Left ventricle myocardium inferior (tissue), 1 donor: ENCODE results near the gene OGFR. TPM values are rescaled to one million over a fixed set of nuclear protein-coding genes. Genes with fewer than 3 reads are reported as not detected.

Source experiments
- DNase-seq: peaks from one replicate; pipeline ENCODE4 v3.0.0-alpha.2; 2020
- H3K27ac ChIP-seq: fragments of 200-600 bp; replicated peaks from 2 replicates; pipeline ENCODE4 v1.8.0; 2021
- H3K27me3 ChIP-seq: fragments of 200-600 bp; 2 replicates; pipeline ENCODE4 v1.8.0; 2021; ENCODE audit warnings: low read depth
- H3K36me3 ChIP-seq: fragments of 200-600 bp; 2 replicates; pipeline ENCODE4 v1.8.0; 2021
- H3K4me1 ChIP-seq: fragments of 200-600 bp; 2 replicates; pipeline ENCODE4 v1.8.0; 2021
- H3K4me3 ChIP-seq: fragments of 200-600 bp; 2 replicates; pipeline ENCODE4 v1.8.0; 2021; ENCODE audit warnings: mild to moderate bottlenecking, moderate library complexity
- H3K9me3 ChIP-seq: fragments of 200-600 bp; replicated peaks from 2 replicates; pipeline ENCODE4 v1.8.0; 2021
- intact Hi-C: fragments of 100-400 bp; cut with micrococcal nuclease; formaldehyde crosslinking; loops from one replicate; pipeline ENCODE4 v1.11.0; 2022
- total RNA-seq: library from RNA; stranded (reverse); fragmentation: NEBNext Ultra II Directional; extraction: Animal tissue kit (Norgen Biotek cat#: 25700); gene quantifications from one replicate; pipeline ENCODE4 v1.2.1, GENCODE V29; 2021
- TF ChIP-seq, protein P1 (sequence below): fragments of 200-600 bp; IDR thresholded peaks from 2 replicates; pipeline ENCODE4 v1.8.0; 2021; ENCODE audit warnings: antibody characterized with exemption, mild to moderate bottlenecking, borderline replicate concordance
- donor health status: DM: no; HTN: yes; CAD: no; lungs with severe emphysema.

The OGFR gene
- total RNA-seq, 1 donor from 2014 or later, result 19.2 TPM

DNA sequence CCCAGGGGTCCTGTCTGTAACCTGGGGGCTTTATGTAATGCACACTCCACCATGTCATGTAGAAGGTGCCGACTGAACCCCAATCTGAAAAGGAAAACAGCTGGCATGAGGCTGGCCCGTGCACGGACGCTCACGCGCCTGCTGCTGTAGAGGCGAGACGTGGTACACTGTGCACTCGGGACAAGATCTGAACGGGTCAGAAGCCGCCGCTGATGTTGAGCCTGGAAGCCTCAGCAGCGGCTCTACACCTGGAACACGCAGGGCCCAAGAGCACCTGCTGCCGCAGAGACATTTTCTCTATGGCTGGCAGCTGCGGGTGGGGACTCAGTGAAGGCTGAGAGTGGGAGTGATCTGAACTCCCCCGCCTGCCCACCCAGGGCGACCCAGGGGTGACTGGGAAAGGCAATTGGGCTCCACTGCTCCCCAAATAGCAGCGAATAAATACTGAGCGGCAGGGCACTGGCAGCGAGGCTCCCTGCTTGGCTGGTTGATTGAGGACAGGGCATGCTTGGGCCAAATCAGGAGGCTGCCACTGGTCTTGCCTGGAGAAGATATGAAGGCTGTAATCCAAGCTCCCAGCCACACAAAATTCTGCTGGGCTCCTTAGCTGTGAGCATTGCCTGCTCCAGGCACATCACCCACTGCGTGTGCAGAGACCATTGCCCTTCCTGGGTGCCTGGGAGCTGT lies 2.5 kb upstream of the OGFR start:
- Histone ChIP-seq H3K4me3 (no peak overlapping the region), H3K36me3 (peaks cover 35% of the 10 kb centered on the region), H3K27ac (peak overlapping the region; percentile 79), H3K9me3 (no peaks in the 10 kb centered on the region), H3K27me3 (no peaks in the 10 kb centered on the region), H3K4me1 (peaks cover 72% of the 10 kb centered on the region)
- intact Hi-C loops, result no loop called here
- TF ChIP-seq, protein P1, sequence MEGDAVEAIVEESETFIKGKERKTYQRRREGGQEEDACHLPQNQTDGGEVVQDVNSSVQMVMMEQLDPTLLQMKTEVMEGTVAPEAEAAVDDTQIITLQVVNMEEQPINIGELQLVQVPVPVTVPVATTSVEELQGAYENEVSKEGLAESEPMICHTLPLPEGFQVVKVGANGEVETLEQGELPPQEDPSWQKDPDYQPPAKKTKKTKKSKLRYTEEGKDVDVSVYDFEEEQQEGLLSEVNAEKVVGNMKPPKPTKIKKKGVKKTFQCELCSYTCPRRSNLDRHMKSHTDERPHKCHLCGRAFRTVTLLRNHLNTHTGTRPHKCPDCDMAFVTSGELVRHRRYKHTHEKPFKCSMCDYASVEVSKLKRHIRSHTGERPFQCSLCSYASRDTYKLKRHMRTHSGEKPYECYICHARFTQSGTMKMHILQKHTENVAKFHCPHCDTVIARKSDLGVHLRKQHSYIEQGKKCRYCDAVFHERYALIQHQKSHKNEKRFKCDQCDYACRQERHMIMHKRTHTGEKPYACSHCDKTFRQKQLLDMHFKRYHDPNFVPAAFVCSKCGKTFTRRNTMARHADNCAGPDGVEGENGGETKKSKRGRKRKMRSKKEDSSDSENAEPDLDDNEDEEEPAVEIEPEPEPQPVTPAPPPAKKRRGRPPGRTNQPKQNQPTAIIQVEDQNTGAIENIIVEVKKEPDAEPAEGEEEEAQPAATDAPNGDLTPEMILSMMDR, result no peak
- DNase-seq, result no peak

DNA sequence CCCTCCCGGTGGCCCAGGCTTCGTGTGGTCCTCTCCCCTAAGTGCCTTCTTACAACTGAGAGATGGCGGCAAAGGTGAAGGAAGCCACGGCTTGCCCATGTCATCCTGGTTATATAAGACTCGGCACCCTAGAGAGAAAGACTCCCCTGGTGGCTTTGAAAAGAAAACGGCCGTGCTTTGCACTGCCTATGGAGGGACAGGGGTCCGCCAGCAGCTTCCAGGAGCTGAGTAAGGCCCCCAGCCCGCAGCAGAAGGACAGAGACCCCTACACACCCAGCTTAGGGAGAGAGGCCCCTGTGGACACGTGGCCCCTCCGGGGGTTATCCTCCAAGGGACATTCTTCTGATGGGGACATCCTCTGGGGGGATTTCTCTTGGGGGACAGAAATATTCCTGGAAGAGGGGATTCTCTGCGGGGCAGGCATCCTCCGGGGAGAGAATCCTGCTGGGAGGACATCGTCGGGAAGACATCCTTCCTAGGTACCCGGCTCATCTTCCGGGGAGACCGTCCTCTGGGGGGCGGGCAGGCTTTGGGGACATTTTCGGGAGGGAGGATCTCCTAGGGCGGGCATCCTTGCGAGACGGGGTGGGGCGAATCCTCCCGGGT lies 511 bp upstream of the OGFR start:
- H3K27ac ChIP-seq, result peak overlapping the region; percentile 91
- no peaks in the 10 kb centered on the region for H3K27me3 ChIP-seq
- peaks cover 76% of the 10 kb centered on the region for H3K4me1 ChIP-seq
- H3K4me3 ChIP-seq, result peak overlapping the region; percentile 99
- TF ChIP-seq, protein P1, result no peak
- intact Hi-C loops, result no loop called here
- peaks cover 34% of the 10 kb centered on the region for H3K36me3 ChIP-seq
- no peak for DNase-seq
- no peaks in the 10 kb centered on the region for H3K9me3 ChIP-seq

DNA sequence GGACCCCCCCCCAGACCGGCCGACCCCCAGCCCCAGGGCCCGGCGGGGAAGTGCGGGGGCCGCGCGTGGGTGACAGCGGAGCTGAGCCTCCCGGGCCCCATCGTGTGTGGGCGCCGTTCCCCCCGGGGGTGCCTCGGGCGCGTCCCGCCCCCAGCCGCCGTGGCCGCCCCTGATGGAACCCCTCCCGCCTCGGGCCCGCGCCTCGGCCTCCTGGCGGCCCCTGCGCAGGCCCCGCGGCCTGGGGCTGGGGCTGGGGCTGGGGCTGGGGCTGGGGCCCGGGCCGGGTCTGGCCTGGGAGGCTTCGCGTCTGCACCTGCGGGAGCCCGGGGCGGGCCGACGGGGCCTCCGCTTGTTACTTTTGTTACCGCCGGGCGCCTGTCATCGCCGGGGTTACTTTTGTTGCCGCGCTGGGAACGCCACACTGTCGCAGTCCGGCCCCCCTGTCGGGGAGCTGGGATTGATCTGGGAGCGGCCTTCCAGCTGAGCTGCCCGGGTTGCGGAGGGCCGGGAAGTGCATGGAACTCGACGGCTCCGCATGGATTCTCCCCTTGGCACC lies 598 bp downstream of the OGFR start:
- DNase-seq, result no peak
- peaks cover 76% of the 10 kb centered on the region for H3K4me1 ChIP-seq
- peak overlapping the region; percentile 91 for H3K27ac ChIP-seq
- peak overlapping the region; percentile 99 for H3K4me3 ChIP-seq
- TF ChIP-seq, protein P1, result no peak
- H3K9me3 ChIP-seq, result no peaks in the 10 kb centered on the region
- H3K27me3 ChIP-seq, result no peaks in the 10 kb centered on the region
- H3K36me3 ChIP-seq, result peaks cover 34% of the 10 kb centered on the region
- intact Hi-C loops, result no loop called here

DNA sequence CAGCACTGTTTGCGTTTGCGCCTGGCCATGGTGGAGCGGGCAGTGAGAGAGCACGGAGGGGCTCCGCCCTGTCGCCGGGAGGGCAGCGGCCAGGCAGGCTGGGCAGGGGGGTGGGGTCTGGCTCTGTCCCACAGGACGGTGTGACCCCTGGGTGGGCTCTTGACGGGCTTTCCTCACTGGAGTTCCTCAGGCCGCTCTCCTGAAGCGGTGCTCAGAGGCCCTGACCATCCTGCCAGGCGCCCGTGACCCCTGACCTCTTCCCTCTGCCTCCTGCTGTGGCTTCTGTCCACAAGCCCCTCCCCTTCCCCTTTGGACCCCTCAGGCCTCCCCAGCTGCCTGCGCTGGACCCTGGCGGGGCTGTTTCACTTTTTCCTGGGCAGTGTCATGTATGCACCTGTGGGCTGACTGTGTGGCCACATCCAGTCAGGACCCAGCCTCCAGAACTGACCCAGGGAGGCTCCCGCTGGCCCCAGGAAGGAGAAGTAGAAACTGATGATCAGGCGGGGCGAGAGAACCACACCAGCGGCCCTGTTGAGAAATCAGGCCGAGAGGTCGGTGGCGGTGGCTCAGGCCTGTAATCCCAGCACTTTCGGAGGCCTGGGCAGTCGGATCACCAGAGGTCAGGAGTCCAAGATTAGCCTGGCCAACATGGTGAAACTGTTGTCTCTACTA lies 1.2 kb downstream of the OGFR start:
- intact Hi-C loops, result no loop called here
- Histone ChIP-seq H3K4me3 (peak overlapping the region; percentile 99), H3K4me1 (peaks cover 72% of the 10 kb centered on the region), H3K36me3 (peaks cover 34% of the 10 kb centered on the region), H3K27ac (peak overlapping the region; percentile 91), H3K27me3 (no peaks in the 10 kb centered on the region), H3K9me3 (no peaks in the 10 kb centered on the region)
- TF ChIP-seq, protein P1, result no peak
- DNase-seq, result no peak

DNA sequence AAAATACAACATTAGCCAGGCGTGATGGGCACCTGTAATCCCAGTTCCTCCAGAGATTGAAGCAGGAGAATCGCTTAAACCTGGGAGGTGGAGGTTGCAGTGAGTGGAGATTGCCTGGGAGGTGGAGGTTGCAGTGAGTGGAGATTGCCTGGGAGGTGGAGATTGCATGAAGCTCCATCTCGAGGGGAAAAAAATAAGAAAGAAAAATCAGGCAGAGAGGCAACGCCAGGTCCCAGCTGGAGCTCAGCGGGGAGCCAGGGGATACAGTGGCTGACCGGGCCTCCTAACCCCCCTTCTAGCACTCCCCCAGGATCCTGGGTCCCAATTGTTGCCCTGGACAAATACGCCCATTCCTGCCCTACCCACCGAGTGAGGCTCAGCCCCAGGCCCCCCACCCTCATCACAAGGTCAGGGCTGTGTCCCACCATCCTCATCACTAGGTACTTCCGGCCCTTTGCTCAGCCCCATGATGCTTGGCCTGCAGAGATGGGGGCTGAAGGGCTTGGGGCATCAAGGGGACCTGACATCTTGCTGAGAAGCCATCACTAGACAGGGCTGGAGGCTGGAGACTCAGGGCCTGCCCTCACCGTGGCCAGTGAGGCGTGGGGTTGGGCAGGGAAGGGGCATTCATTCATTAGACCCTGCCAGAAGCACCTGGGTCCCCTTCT lies 1.9 kb downstream of the OGFR start:
- Histone ChIP-seq H3K27me3 (no peaks in the 10 kb centered on the region), H3K4me3 (peak overlapping the region; percentile 99), H3K9me3 (no peaks in the 10 kb centered on the region), H3K4me1 (peaks cover 66% of the 10 kb centered on the region), H3K27ac (peak overlapping the region; percentile 91), H3K36me3 (peaks cover 39% of the 10 kb centered on the region)
- DNase-seq, result no peak
- intact Hi-C loops, result no loop called here
- TF ChIP-seq, protein P1, result no peak
